ENCODE measurements around the gene ABHD17C.

Gene ABHD17C

GRCh38 chr15:80691575-80691974 lies 3.5 kb upstream of the ABHD17C start:
- DNase-seq: no peak

GRCh38 chr15:80693682-80694610 lies 1.2 kb upstream of the ABHD17C start:
- DNase-seq: no peak

GRCh38 chr15:80694611-80695098 lies 455 bp upstream of the ABHD17C start:
- DNase-seq: peak; percentile 8

- DNase-seq: peak; percentile 8
These were observed 976 bp downstream of the ABHD17C start for GRCh38 chr15:80695911-80696661.

GRCh38 chr15:80697075-80697685 lies 2.1 kb downstream of the ABHD17C start:
- DNase-seq: no peak

GRCh38 chr15:80698676-80699075 lies 3.6 kb downstream of the ABHD17C start:
- DNase-seq: no peak

DNA sequence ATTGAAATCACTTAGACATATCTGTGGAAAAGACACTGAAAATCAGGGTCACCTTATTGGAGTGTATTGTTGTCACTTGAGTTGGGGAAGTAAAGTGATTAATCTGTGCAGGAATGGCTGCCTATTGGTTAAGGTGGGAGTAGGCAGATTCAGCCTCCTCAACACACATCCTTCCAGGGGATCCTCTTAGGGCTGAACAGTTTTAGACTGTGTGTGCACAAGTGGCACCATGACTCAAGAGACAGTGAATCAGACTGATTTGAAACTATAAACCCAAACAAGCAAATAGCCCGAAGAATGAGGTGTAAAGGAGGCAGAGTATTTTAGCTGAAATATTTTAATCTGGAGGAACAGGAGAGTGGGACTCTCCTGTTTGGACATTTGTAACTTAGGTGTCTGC lies 4.9 kb downstream of the ABHD17C start:
- DNase-seq: no peak

DNA sequence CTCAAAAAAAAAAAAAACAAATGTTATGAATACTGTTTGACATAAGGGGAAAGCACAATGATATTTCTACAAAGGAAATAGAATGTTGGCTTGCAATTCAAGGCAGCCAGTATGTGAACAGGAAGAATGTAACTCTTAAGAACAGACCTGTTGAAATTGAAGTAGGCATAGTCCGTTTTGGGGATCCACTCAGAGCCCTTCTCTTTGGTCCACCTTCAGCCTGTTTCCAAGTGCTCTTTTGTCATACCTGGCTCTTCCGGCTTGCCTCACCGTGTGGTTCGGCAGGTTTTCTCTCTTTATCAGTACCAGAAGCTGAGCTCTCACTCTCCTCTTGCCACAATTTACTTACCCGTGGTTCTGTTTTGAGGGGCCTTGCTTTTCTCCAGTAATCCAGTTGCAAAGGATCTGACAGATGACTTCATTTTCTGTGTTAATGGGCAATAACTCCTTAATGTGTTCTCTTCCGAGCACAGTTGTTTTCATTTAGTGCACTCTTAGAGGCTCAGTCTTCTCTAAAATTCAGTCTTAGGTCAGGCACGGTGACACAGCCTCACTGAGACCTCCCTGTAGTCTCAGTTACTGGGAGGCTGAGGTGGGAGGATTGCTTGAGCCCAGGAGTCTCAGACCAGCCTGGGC lies 6.7 kb downstream of the ABHD17C start:
- DNase-seq: no peak

DNA sequence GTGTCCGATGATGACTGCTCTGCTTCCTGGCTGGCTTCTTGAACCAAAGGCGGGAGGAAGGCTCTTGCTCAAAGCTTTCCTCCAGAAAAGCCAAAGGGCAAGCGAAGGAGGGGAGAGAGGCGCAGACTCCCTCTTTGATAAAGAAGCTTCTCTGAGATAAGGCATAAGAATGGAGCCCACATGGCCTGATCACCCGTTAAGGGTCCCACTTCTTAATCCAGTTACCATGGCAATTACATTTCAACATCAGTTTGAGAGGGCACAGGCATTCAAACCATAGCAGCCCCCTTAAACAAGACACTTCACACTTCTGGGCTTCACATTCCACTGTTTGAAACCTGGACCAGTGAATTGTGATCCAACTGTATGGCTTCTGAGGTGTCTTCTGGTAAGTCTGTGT lies 8.0 kb downstream of the ABHD17C start:
- no peak for DNase-seq

DNA sequence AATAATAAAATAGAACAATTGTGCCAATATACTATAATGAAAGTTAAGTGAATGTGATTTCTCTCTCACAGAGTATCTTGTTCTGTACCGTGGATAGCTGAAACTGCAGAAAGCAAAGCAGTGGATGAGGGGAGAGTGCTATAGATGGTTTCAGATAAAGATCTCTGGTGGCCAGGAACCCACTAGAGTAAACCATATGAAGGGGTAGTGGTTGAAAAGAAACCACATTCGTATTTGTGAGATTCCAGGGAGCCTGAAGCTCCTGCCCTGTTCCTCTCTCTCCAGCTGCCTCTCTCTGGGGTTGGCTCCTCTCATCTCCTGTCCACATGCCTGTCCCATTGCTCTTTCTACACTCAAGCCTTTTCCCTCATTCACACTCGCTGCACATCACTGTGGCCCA lies 8.9 kb downstream of the ABHD17C start:
- no peak for DNase-seq

GRCh38 chr15:80706161-80706560 lies 11.1 kb downstream of the ABHD17C start:
- no peak for DNase-seq

- DNase-seq: no peak
These were observed 14.4 kb downstream of the ABHD17C start for GRCh38 chr15:80709542-80709941.

DNA sequence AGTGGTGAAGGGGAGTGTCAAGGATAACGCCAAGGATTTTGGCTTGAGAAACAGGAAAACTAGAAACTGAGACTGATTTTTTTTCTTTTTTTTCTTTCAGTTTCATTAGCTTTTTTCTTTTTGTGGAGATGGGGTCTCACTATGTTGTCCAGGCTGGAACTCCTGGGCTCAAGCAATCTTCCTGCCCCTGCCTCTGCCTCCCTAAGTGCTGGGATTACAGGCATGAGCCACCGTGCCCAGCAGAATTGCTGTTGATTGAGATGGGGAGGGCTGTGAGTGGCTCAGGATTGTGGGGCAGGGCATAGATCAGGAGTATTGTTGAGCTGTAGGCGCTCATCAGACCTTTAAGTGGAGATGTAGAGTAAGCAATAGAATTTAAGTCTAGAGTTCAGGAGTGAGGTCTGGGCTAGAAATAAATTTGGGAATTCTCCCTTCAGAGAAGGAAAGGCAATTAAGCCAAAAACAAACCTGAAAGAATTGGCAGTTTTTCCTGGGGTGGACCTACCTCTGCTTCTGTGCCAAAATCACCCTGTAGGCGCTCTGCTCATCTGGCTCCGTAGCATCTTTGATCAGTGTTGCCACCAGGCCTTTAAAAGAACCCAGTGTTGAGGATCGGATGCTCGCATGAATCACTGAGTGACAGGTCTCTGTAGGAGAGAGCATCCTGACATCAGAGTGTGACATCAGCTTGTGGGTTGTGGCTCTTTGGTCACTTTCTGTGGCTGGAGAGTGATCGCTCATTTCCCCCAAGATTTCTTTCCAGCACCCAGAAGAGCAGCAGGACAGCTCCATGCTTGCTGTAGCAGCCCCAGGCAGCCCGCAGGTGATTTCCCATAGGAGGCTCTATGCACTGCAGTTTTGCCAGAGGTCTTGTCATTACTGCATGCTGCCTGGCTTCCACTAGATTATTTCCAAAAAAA lies 15.8 kb downstream of the ABHD17C start:
- DNase-seq: no peak

- no peak for DNase-seq
These were observed 16.8 kb downstream of the ABHD17C start for GRCh38 chr15:80711886-80712285.

GRCh38 chr15:80712956-80713355 lies 17.8 kb downstream of the ABHD17C start:
- DNase-seq: no peak

GRCh38 chr15:80721476-80721875 lies 26.4 kb downstream of the ABHD17C start:
- DNase-seq: no peak

- DNase-seq: no peak
These were observed 27.7 kb downstream of the ABHD17C start for GRCh38 chr15:80722811-80723210.

- DNase-seq: no peak
These were observed 32.1 kb downstream of the ABHD17C start for GRCh38 chr15:80727196-80727595.

- no peak for DNase-seq
These were observed 32.5 kb downstream of the ABHD17C start for GRCh38 chr15:80727596-80727995.

- no peak for DNase-seq
These were observed 35.3 kb downstream of the ABHD17C start for GRCh38 chr15:80730387-80730786.

- no peak for DNase-seq
These were observed 35.8 kb downstream of the ABHD17C start for GRCh38 chr15:80730926-80731325.

DNA sequence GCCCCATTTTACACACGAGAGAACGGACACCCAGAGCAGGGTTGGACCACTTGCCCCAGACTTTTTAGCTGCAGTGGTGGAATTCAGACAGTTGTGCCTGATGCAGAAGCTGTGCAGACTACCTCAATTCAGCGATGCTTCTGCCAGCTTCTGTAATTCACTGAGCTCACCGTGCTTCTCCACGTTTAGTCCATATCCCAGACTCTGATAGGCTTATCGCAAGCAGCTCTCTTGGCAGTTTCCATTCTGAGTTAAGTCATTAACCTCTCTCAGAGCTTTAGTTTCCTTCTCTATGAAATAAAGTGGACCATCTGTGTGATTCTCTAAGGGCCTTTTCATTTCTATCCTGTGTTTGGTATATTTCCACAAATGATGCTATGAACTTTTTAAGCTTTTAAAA lies 37.1 kb downstream of the ABHD17C start:
- DNase-seq: no peak

Measured in effector CD4-positive, alpha-beta T cell (primary cell).